IMR-90 (cell line): ENCODE data around the gene ERBB4. TPM values are rescaled to one million over a fixed set of nuclear protein-coding genes. Genes with fewer than 3 reads are reported as not detected.

Experiments used
- ATAC-seq: fragments of 200-7000 bp; cut with Tn5 transposase; 2 replicates; pipeline ENCODE4 v1.9.1; 2020; ENCODE audit warnings: low read depth, mild to moderate bottlenecking, moderate library complexity
- BruUV-seq: library from RNA; stranded (reverse); fragments of 400-500 nt; replicated peaks from 2 replicates; lab custom pipeline; 2021; lab: Mats Ljungman, UMichigan
- CTCF ChIA-PET: fragments of 300-600 bp; formaldehyde crosslinking; extraction: SDS; loops from one replicate; lab custom pipeline; 2021; ENCODE audit warnings: antibody characterized with exemption; lab: Yijun Ruan, JAX
- POLR2A ChIA-PET: fragments of 300-600 bp; sonication (Branson Sonifier 250); formaldehyde crosslinking; loops from one replicate; lab custom pipeline; 2022; ENCODE audit warnings: antibody characterized with exemption; ENCODE audit not compliant: unreplicated experiment; lab: Charles Lee
- DNase-seq: peaks from one replicate; pipeline ENCODE4 v3.0.0; 2013
- H2AFZ ChIP-seq: replicated peaks from 2 replicates; pipeline ENCODE3; 2013; ENCODE audit warnings: low read length, mild to moderate bottlenecking; ENCODE audit not compliant: poor library complexity
- H2AK5ac ChIP-seq: 2 replicates; pipeline ENCODE4 v1.6.1; 2013; ENCODE audit warnings: low read depth, low read length, inconsistent platforms
- H2AK9ac ChIP-seq: replicated peaks from 2 replicates; pipeline ENCODE3; 2013; ENCODE audit warnings: mild to moderate bottlenecking, low read depth, low read length, moderate library complexity; ENCODE audit not compliant: poor library complexity
- H2BK120ac ChIP-seq: 2 replicates; pipeline ENCODE4 v1.6.1; 2013; ENCODE audit warnings: low read depth, low read length, inconsistent platforms
- H2BK15ac ChIP-seq: 3 replicates; pipeline ENCODE4 v1.6.1; 2013; ENCODE audit warnings: low read depth, low read length, inconsistent platforms
- H2BK20ac ChIP-seq: 2 replicates; pipeline ENCODE4 v1.6.1; 2013; ENCODE audit warnings: low read depth, mild to moderate bottlenecking, inconsistent platforms, low read length, moderate library complexity
- H2BK5ac ChIP-seq: 2 replicates; pipeline ENCODE4 v1.6.1; 2013; ENCODE audit warnings: mild to moderate bottlenecking, low read depth, low read length, inconsistent platforms; ENCODE audit not compliant: poor library complexity, severe bottlenecking
- H3K14ac ChIP-seq: replicated peaks from 2 replicates; pipeline ENCODE4 v1.6.1; 2013; ENCODE audit warnings: low read depth, low read length, inconsistent platforms
- H3K18ac ChIP-seq: 2 replicates; pipeline ENCODE4 v1.6.1; 2013; ENCODE audit warnings: low read depth, low read length, control low read depth
- H3K23ac ChIP-seq: 2 replicates; pipeline ENCODE4 v1.6.1; 2013; ENCODE audit warnings: low read depth, low read length, inconsistent platforms
- H3K27ac ChIP-seq: 2 replicates; pipeline ENCODE4 v1.5.1; 2013; ENCODE audit warnings: mild to moderate bottlenecking, control low read depth, low read length; ENCODE audit not compliant: insufficient read depth
- H3K27me3 ChIP-seq: 2 replicates; pipeline ENCODE4 v1.6.1; 2013; ENCODE audit warnings: low read length; ENCODE audit not compliant: control insufficient read depth, insufficient read depth
- H3K36me3 ChIP-seq: 2 replicates; pipeline ENCODE4 v1.6.1; 2013; ENCODE audit warnings: low read length, mixed read lengths; ENCODE audit not compliant: control insufficient read depth, insufficient read depth
- H3K4ac ChIP-seq: 2 replicates; pipeline ENCODE4 v1.6.1; 2013; ENCODE audit warnings: low read depth, low read length, inconsistent platforms
- H3K4me1 ChIP-seq: 2 replicates; pipeline ENCODE4 v1.6.1; 2013; ENCODE audit warnings: low read length, mixed read lengths; ENCODE audit not compliant: control insufficient read depth, insufficient read depth
- H3K4me2 ChIP-seq: 2 replicates; pipeline ENCODE4 v1.6.1; 2013; ENCODE audit warnings: low read depth, mild to moderate bottlenecking, control low read depth, low read length, moderate library complexity
- H3K4me3 ChIP-seq: 2 replicates; pipeline ENCODE4 v1.5.1; 2013; ENCODE audit warnings: low read depth, mild to moderate bottlenecking, control low read depth, low read length, moderate library complexity; ENCODE audit not compliant: insufficient read depth
- H3K56ac ChIP-seq: 2 replicates; pipeline ENCODE4 v1.6.1; 2013; ENCODE audit warnings: low read length, inconsistent platforms; ENCODE audit not compliant: insufficient read depth; ENCODE audit errors: extremely low read depth
- H3K79me1 ChIP-seq, 2 experiments: 2 replicates each; pipeline ENCODE4 v1.6.1; 2013; ENCODE audit warnings: low read length in 2 of 2, inconsistent platforms in 1 of 2, low read depth in 1 of 2
- H3K9ac ChIP-seq: 2 replicates; pipeline ENCODE4 v1.6.1; 2013; ENCODE audit warnings: low read depth, low read length, control low read depth
- H3K9me1 ChIP-seq: 2 replicates; pipeline ENCODE4 v1.6.1; 2013; ENCODE audit warnings: low read length, inconsistent platforms; ENCODE audit not compliant: insufficient read depth
- H3K9me3 ChIP-seq: 2 replicates; pipeline ENCODE4 v1.6.1; 2013; ENCODE audit warnings: low read length; ENCODE audit not compliant: control insufficient read depth, insufficient read depth
- H4K20me1 ChIP-seq: 2 replicates; pipeline ENCODE4 v1.6.1; 2013; ENCODE audit warnings: low read length, inconsistent platforms; ENCODE audit not compliant: insufficient read depth
- H4K5ac ChIP-seq: 2 replicates; pipeline ENCODE4 v1.6.1; 2013; ENCODE audit warnings: mild to moderate bottlenecking, low read depth, low read length, control low read depth
- H4K8ac ChIP-seq, 2 experiments: 2 replicates each; pipeline ENCODE4 v1.6.1; 2013; ENCODE audit warnings: low read depth in 2 of 2, low read length in 2 of 2, control low read depth in 1 of 2, inconsistent platforms in 1 of 2
- H4K91ac ChIP-seq: 2 replicates; pipeline ENCODE4 v1.6.1; 2013; ENCODE audit warnings: low read depth, low read length, inconsistent platforms; ENCODE audit not compliant: insufficient read depth
- BHLHE40 ChIP-seq: fragments of 150-350 bp; IDR thresholded peaks from 2 replicates; pipeline ENCODE4 v1.6.1; 2016; ENCODE audit warnings: mild to moderate bottlenecking, low read depth, low read length
- CEBPB ChIP-seq: IDR thresholded peaks from 2 replicates; pipeline ENCODE4 v1.6.1; 2012; ENCODE audit warnings: low read depth, low read length, improper control_type of control experiment
- CHD1 ChIP-seq: IDR thresholded peaks from 2 replicates; pipeline ENCODE4 v1.6.1; 2012; ENCODE audit warnings: low read depth, low read length, improper control_type of control experiment
- CTCF ChIP-seq: conservative IDR thresholded peaks from 2 replicates; pipeline ENCODE4 v1.5.1; 2012; ENCODE audit warnings: mild to moderate bottlenecking, low read depth, low read length, improper control_type of control experiment
- FOS ChIP-seq: fragments of 150-350 bp; IDR thresholded peaks from 2 replicates; pipeline ENCODE4 v1.6.1; 2016; ENCODE audit warnings: low read depth, low read length
- MXI1 ChIP-seq: IDR thresholded peaks from 2 replicates; pipeline ENCODE4 v1.6.1; 2012; ENCODE audit warnings: low read depth, mild to moderate bottlenecking, low read length, moderate library complexity, borderline replicate concordance
- NFE2L2 ChIP-seq: fragments of 150-350 bp; IDR thresholded peaks from 2 replicates; pipeline ENCODE4 v1.6.1; 2016; ENCODE audit warnings: low read depth, mild to moderate bottlenecking, low read length
- RAD21 ChIP-seq: IDR thresholded peaks from 2 replicates; pipeline ENCODE4 v1.6.1; 2012; ENCODE audit warnings: low read length, improper control_type of control experiment
- RCOR1 ChIP-seq: IDR thresholded peaks from 2 replicates; pipeline ENCODE4 v1.6.1; 2012; ENCODE audit warnings: mild to moderate bottlenecking, low read length, improper control_type of control experiment; ENCODE audit not compliant: insufficient replicate concordance
- RFX5 ChIP-seq: IDR thresholded peaks from 2 replicates; pipeline ENCODE4 v1.8.0; 2012; ENCODE audit warnings: low read depth, mild to moderate bottlenecking, low read length, moderate library complexity
- SMC3 ChIP-seq: fragments of 150-350 bp; IDR thresholded peaks from 2 replicates; pipeline ENCODE4 v1.6.1; 2016; ENCODE audit warnings: low read depth, mild to moderate bottlenecking, antibody characterized with exemption, low read length, moderate library complexity
- WGBS, 2 experiments: methylation state at CpG; one replicate each; pipeline versions ENCODE4 v1.1.5 to v1.1.7; 2013; ENCODE audit warnings: missing lambda C conversion rate in 2 of 2; ENCODE audit not compliant: insufficient read length in 1 of 2; ENCODE audit errors: extremely low coverage in 2 of 2; 5-methylcytosine and 5-hydroxymethylcytosine counted together
- dilution Hi-C: fragments of 300-500 bp; cut with HindIII; formaldehyde crosslinking; loops from one replicate; pipeline ENCODE4 v1.14.3; 2018; ENCODE audit warnings: low sequenced_read_pairs; ENCODE audit not compliant: unreplicated experiment
- in situ Hi-C: fragments of 300-500 bp; cut with MboI; formaldehyde crosslinking; loops from 3 replicates; pipeline ENCODE4 v1.14.3; 2019; ENCODE audit warnings: low sequenced_read_pairs, inconsistent platforms, mixed read lengths
- intact Hi-C: fragments of 100-400 bp; cut with micrococcal nuclease; formaldehyde crosslinking; loops from 2 replicates; pipeline ENCODE4 v1.10.0; 2022
- polyA plus RNA-seq, 3 experiments: library from polyadenylated mRNA; depleted of rRNA; stranded (reverse); fragments of >200 nt; gene quantifications; 2 replicates each; pipeline ENCODE4 v1.2.3, GENCODE V29; 2012; ENCODE audit warnings: low replicate concordance in 1 of 3
- total RNA-seq: library from RNA; depleted of rRNA; stranded (reverse); fragments of >200 nt; gene quantifications from 2 replicates; pipeline ENCODE4 v1.2.3, GENCODE V29; 2012
- TF ChIP-seq, protein P1 (sequence below): fragments of 150-350 bp; IDR thresholded peaks from 2 replicates; pipeline ENCODE4 v1.6.1; 2017; ENCODE audit warnings: mild to moderate bottlenecking, antibody characterized with exemption, low read length, low read depth

The ERBB4 gene
- total and polyA plus RNA-seq, 2 of the 4 experiments (the other 2 are of a cell fraction) = not detected

DNA sequence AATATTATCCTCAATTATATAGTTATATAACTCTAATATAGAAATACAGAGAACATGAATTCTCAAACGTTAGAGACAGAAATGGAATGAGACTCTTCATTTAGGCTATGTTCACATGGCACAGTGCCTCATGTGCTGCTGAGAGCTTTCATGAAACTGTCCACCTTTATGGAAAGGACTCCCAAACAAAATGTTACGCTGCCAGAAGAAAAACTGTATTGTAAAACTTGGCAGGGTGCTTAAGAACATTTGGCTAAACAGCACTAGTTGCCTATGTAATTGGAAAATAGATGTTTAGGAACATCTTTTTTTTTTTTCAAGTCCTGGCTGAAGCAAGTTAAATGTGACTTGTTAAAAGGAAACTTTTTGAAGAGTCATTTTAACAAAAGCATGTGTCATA is 396.0 kb downstream of the ERBB4 start:
- Histone ChIP-seq H3K9me3 (no peaks in the 10 kb centered on the region), H4K5ac (no peak overlapping the region), H4K20me1 (no peaks in the 10 kb centered on the region), H2BK15ac (no peak overlapping the region), H3K27ac (no peak overlapping the region), H3K23ac (no peak overlapping the region), H3K18ac (no peak overlapping the region), H3K36me3 (no peaks in the 10 kb centered on the region), H2BK120ac (0 out of 2 replicates have a peak overlapping the region, but pooled peaks have one; percentile 0), H3K9ac (no peak overlapping the region), H3K4me2 (no peak overlapping the region), H3K4ac (no peak overlapping the region), H2AFZ (no peak overlapping the region), H2AK5ac (no peak overlapping the region), H3K9me1 (no peaks in the 10 kb centered on the region), H3K79me1 (no peaks in the 10 kb centered on the region), H2BK5ac (no peak overlapping the region), H4K91ac (no peak overlapping the region), H2AK9ac (no peak overlapping the region), H3K14ac (0 out of 2 replicates have a peak overlapping the region, but pooled peaks have one; percentile 21), H3K27me3 (no peaks in the 10 kb centered on the region), H2BK20ac (peak overlapping the region; percentile 6; the same call in 1 of the 2 replicates), H3K4me3 (no peak overlapping the region), H4K8ac (no peak overlapping the region), H3K56ac (no peak overlapping the region), H3K4me1 (no peaks in the 10 kb centered on the region; the same call in 1 of the 2 replicates)
- intact Hi-C loops (loop anchor here (10.0 kb wide), 1 partner anchor 398 kb away; no protein-coding TSS in a partner anchor), in situ Hi-C loops (no loop called here), dilution Hi-C loops (no loop called here)
- TF ChIP-seq FOS (no peak), CTCF (no peak), SMC3 (no peak), RAD21 (no peak), RFX5 (no peak), BHLHE40 (no peak), MXI1 (no peak), NFE2L2 (no peak), CHD1 (no peak), CEBPB (no peak), RCOR1 (no peak)
- TF ChIP-seq, protein P1, sequence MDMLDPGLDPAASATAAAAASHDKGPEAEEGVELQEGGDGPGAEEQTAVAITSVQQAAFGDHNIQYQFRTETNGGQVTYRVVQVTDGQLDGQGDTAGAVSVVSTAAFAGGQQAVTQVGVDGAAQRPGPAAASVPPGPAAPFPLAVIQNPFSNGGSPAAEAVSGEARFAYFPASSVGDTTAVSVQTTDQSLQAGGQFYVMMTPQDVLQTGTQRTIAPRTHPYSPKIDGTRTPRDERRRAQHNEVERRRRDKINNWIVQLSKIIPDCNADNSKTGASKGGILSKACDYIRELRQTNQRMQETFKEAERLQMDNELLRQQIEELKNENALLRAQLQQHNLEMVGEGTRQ = no peak
- no peak for ATAC-seq
- peak; percentile 0 for DNase-seq
- WGBS, 2 experiments = no CpG with 5 or more reads among the region's 2 CpGs
- ChIA-PET CTCF (no interaction called here), POLR2A (no interaction called here)
- no TSS peak for BruUV-seq
